Measurements from ENCODE around the gene ARL5B.

ARL5B gene

GRCh38 chr10:18699849-18700840, 40.9 kb downstream of the ARL5B start:
- Histone ChIP-seq H3K27ac (ENCODE audit: low read depth, low read length) (no peak overlapping the region), H4K20me1 (ENCODE audit: control insufficient read depth, insufficient read depth, low read depth, low read length) (no peaks in the 10 kb centered on the region), H3K79me2 (ENCODE audit: control insufficient read depth, low read length) (no peaks in the 10 kb centered on the region), H3K4me2 (ENCODE audit: low read length) (no peak overlapping the region), H3K4me1 (ENCODE audit: control insufficient read depth, low read length) (no peaks in the 10 kb centered on the region), H3K4me3 (ENCODE audit: low read length) (no peak overlapping the region), H3K27me3 (ENCODE audit: control insufficient read depth, low read length) (no peaks in the 10 kb centered on the region), H3F3A (ENCODE audit: control insufficient read depth, insufficient read depth) (no peaks in the 10 kb centered on the region), H3K36me3 (ENCODE audit: control insufficient read depth, low read length) (no peaks in the 10 kb centered on the region), H3K9me3 (ENCODE audit: control insufficient read depth, insufficient read depth, low read length) (no peaks in the 10 kb centered on the region), H3K9me2 (replicated peaks; ENCODE audit: control insufficient read depth, low read length) (no peaks in the 10 kb centered on the region)
- TF ChIP-seq CTCF (IDR thresholded peaks at IDR 0.05; ENCODE audit: low read depth, low read length, poor library complexity, severe bottlenecking) (no peak), EZH2phosphoT487 (IDR thresholded peaks at IDR 0.05; ENCODE audit: borderline replicate concordance, low read length) (no peak)

- no peaks in the 10 kb centered on the region for H3F3A ChIP-seq (ENCODE audit: control insufficient read depth, insufficient read depth)
- no peak overlapping the region for H3K27ac ChIP-seq (ENCODE audit: low read depth, low read length)
- TF ChIP-seq EZH2phosphoT487 (IDR thresholded peaks at IDR 0.05; ENCODE audit: borderline replicate concordance, low read length) (no peak), CTCF (IDR thresholded peaks at IDR 0.05; ENCODE audit: low read depth, low read length, poor library complexity, severe bottlenecking) (no peak)
- H3K4me3 ChIP-seq (ENCODE audit: low read length): no peak overlapping the region
- H3K4me1 ChIP-seq (ENCODE audit: control insufficient read depth, low read length): no peaks in the 10 kb centered on the region
- H3K27me3 ChIP-seq (ENCODE audit: control insufficient read depth, low read length): no peaks in the 10 kb centered on the region
- H3K9me2 ChIP-seq (replicated peaks; ENCODE audit: control insufficient read depth, low read length): no peaks in the 10 kb centered on the region
- no peaks in the 10 kb centered on the region for H3K36me3 ChIP-seq (ENCODE audit: control insufficient read depth, low read length)
- H4K20me1 ChIP-seq (ENCODE audit: control insufficient read depth, insufficient read depth, low read depth, low read length): no peaks in the 10 kb centered on the region
- no peaks in the 10 kb centered on the region for H3K79me2 ChIP-seq (ENCODE audit: control insufficient read depth, low read length)
- no peaks in the 10 kb centered on the region for H3K9me3 ChIP-seq (ENCODE audit: control insufficient read depth, insufficient read depth, low read length)
- H3K4me2 ChIP-seq (ENCODE audit: low read length): no peak overlapping the region
Measured at GRCh38 chr10:18703521-18703920, 44.3 kb downstream of the ARL5B start.

- H3K79me2 ChIP-seq (ENCODE audit: control insufficient read depth, low read length): no peaks in the 10 kb centered on the region
- H3K27ac ChIP-seq (ENCODE audit: low read depth, low read length): no peak overlapping the region
- H3K9me3 ChIP-seq (ENCODE audit: control insufficient read depth, insufficient read depth, low read length): no peaks in the 10 kb centered on the region
- H3K36me3 ChIP-seq (ENCODE audit: control insufficient read depth, low read length): no peaks in the 10 kb centered on the region
- no peak overlapping the region for H3K4me3 ChIP-seq (ENCODE audit: low read length)
- no peaks in the 10 kb centered on the region for H4K20me1 ChIP-seq (ENCODE audit: control insufficient read depth, insufficient read depth, low read depth, low read length)
- H3K9me2 ChIP-seq (replicated peaks; ENCODE audit: control insufficient read depth, low read length): no peaks in the 10 kb centered on the region
- no peak overlapping the region for H3K4me2 ChIP-seq (ENCODE audit: low read length)
- no peak for TF ChIP-seq EZH2phosphoT487 (IDR thresholded peaks at IDR 0.05; ENCODE audit: borderline replicate concordance, low read length)
- TF ChIP-seq CTCF (IDR thresholded peaks at IDR 0.05; ENCODE audit: low read depth, low read length, poor library complexity, severe bottlenecking): no peak
- H3K27me3 ChIP-seq (ENCODE audit: control insufficient read depth, low read length): no peaks in the 10 kb centered on the region
- H3K4me1 ChIP-seq (ENCODE audit: control insufficient read depth, low read length): no peaks in the 10 kb centered on the region
- no peaks in the 10 kb centered on the region for H3F3A ChIP-seq (ENCODE audit: control insufficient read depth, insufficient read depth)
Measured at GRCh38 chr10:18710201-18710653, 51.0 kb downstream of the ARL5B start.

All from DOHH2 (cell line).